ENCODE data around the gene PTGES3.

The PTGES3 gene

DNA sequence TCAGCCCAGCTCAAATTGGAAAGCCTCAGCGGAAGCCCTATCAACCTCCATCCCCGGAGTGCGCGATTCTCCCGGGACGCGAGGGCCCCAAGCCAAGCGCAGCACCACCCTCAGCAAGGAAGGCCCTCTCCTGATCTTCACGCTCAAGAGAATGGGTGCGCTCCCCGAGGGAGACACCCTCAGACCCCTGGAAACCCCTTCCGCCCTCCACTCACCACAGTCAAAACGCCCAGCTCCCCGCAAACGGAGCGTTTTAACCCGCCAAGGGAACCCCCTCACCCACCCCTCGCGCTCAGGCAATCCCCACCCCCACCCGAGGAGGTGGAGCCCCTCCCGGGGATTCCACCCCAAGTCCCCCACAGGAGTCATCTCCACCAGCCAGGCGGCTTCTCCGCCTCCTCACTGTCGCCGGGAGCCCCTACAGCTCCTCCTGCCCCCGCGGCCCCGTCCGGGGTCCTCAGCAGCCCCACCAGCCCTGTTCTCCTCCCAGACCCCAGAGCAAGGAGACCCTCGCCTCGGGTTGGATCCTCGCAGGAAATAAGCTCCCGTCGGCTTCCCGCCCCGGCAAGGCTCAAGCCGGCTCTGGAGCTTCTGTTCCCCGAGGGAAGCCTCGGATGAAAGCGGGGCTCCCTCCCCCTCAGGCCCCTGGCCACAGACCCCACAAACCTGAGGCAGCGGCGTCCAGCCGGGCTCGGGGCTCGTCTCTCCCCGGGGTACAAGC is 58.5 kb downstream of the PTGES3 start:
- peak in 1 of 2 donors; percentile 16 for DNase-seq (ENCODE audit: low read depth in 1 of 2, low spot score in 1 of 2)

DNA sequence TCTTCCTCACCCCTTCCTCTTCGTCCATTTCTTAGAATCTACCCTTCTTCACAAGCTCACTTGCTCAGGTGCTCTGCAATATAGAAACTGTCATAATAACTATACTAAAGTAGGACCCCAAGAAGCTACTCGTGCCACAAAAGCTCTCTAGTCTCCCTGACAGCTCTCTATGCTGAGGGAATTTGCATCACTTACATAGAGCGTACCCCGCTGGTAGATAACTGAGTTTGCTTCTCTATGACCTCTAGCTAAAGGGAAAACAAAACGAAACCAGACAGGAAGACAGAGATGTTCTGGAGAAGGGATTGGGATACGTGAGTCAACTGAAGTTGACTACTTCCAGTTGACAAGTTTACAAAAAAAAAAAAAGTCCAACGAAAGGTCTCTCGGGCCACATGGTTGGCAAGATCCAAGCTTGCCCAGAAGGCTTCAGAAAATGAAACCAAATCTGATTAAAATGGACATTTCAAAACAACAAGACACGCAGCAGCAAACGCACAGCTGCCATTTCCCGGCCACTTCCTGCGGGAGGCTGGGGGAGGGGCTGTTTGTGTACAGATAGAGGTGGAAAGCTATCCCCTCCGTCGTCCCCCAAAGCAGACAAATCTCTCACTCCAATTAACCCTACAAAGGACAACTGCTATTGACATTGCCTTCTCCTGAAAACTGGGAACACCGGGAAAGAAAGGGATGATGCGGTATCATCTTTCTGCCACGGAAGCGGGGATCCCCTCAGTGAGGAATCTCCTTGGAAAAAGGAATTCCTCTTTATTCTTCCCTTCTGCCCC is 59.2 kb downstream of the PTGES3 start:
- DNase-seq (ENCODE audit: low read depth in 1 of 2, low spot score in 1 of 2): peak in 1 of 2 donors; percentile 49

DNA sequence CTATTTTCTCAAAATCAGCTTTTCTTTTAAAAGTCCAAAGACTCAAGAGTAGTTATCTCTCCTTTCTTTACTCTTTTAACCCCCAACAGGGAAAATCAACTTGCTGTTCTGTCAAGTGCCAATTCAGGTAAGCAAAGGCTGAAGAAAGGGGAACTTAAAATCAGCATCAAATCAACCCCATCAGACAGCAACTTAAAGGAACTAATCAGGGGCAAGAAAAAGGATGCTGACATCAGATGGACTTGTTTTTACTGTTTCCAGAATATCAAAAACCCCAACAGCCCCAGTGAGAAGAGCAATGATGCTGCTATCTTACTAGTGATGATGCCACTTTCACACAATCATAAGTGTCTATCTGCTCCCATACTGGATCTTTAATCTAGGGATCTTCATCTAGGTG is 61.4 kb downstream of the PTGES3 start:
- no peak for DNase-seq (ENCODE audit: low read depth in 1 of 2, low spot score in 1 of 2)

DNA sequence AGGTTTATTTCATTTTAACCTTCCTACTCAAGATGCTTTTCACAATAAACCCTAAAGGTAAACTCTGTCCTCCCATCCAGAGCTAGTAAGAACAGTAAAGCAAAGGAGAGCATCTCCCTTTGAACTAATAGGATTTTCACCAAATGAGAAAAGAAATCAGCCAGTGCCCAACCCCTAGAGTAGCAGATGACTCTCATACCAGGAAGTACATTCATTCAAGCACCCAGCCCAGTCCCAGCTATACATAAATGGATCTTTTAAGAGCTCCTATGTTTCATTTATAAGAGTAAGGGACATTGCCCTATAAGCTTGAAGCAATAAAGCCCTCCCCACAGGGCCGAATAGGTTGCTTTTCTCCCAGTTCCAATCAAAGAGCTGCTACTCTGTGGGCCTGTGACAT is 65.5 kb downstream of the PTGES3 start:
- no peak for DNase-seq (ENCODE audit: low read depth in 1 of 2, low spot score in 1 of 2)

DNA sequence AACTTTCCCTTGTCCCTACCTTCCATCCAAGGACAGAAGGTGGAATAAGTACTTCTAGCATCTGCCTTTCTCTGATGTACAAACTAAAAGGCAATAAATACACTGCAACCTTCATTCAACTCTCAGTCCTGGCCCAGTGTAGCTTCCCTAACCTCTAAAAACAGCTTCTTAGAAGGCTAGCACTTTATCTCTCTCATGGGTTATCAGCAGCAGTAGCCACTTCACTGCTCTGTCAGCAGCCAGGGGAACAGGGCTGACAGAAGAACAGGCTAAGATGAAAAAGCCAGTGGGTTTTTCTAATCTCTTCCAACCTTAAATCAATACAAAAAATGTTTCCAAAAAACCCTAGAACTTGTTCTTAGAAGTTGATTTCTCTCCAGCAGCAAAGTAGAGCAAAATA is 71.2 kb downstream of the PTGES3 start:
- no peak for DNase-seq (ENCODE audit: low read depth in 1 of 2, low spot score in 1 of 2)

DNA sequence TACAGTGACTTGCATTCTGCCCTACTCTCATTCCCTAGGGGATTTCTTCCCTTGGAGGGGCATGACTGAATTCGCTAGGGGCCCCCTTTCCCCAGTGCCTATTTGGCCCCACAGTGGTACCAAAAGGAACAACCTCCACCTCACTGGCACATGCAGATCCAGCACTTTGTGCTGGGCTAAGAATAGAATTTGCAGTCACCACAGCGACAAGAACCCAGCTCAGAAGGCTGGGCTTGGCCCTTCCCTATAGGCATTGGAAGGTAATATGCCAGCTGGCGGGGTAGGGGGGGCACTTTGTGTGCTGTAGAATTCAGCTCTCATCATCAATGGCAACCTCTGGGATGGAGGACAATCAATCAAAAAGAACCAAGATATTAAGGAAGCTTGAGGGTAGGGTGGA is 71.8 kb downstream of the PTGES3 start:
- no peak for DNase-seq (ENCODE audit: low read depth in 1 of 2, low spot score in 1 of 2)

DNA sequence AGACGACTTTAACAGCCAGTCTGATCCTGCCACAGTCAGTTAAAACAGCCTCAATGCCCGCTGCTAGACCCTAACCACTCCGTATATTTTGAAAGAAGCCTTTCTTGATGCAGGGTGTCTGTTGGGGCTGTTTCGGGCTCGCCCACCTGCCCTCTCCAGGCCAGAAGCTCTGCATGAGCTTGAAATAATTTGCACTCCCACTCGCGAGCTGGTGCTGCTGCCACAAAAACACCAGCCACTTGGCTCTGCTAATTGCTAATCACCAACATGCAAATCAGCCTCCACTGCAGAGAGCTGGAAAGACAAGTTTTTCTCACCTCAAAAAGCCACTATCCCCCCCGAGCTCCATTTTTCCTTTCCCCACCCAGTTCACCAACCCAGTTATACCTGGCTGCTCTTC is 73.5 kb downstream of the PTGES3 start:
- no peak for DNase-seq (ENCODE audit: low read depth in 1 of 2, low spot score in 1 of 2)
